SK-N-SH treated with all-trans-retinoic acid at 6 μM for 48 hours (cell line): ENCODE data around the gene UBE2L6.

Experiments used
- ATAC-seq: fragments of 200-7000 bp; cut with Tn5 transposase; 3 replicates; pipeline ENCODE4 v1.9.1; 2020; ENCODE audit warnings: mild to moderate bottlenecking, moderate library complexity
- ARNTL ChIP-seq: fragments of 450-650 bp; formaldehyde crosslinking; IDR thresholded peaks from 2 replicates; pipeline ENCODE4 v1.5.0; 2020; ENCODE audit warnings: low read depth, mild to moderate bottlenecking, moderate library complexity, borderline replicate concordance
- BACH2 ChIP-seq: fragments of 250-450 bp; sonication (Bioruptor Pico); IDR thresholded peaks from 2 replicates; pipeline ENCODE4 v1.9.0; 2021; ENCODE audit warnings: mild to moderate bottlenecking, borderline replicate concordance
- CREB5 ChIP-seq: fragments of 250-450 bp; sonication (Bioruptor Pico); IDR thresholded peaks from 2 replicates; pipeline ENCODE4 v1.5.1; 2020; ENCODE audit warnings: low read depth, mild to moderate bottlenecking, moderate library complexity
- CSDC2 ChIP-seq: fragments of 250-450 bp; sonication (Bioruptor Pico); IDR thresholded peaks from 2 replicates; pipeline ENCODE4 v1.5.0; 2020; ENCODE audit warnings: mild to moderate bottlenecking, moderate library complexity
- ESRRG ChIP-seq: fragments of 250-450 bp; sonication (Bioruptor Pico); IDR thresholded peaks from 2 replicates; pipeline ENCODE4 v1.6.1; 2021; ENCODE audit warnings: mild to moderate bottlenecking
- GLIS3 ChIP-seq: fragments of 250-450 bp; sonication (Bioruptor Pico); IDR thresholded peaks from 2 replicates; pipeline ENCODE4 v1.5.0; 2020; ENCODE audit warnings: mild to moderate bottlenecking, moderate library complexity
- ISL1 ChIP-seq: fragments of 250-450 bp; sonication (Bioruptor Pico); IDR thresholded peaks from 2 replicates; pipeline ENCODE4 v2.1.2; 2022; ENCODE audit warnings: mild to moderate bottlenecking, moderate library complexity
- PPARA ChIP-seq: fragments of 250-450 bp; sonication (Bioruptor Pico); IDR thresholded peaks from 2 replicates; pipeline ENCODE4 v1.5.0; 2020; ENCODE audit warnings: mild to moderate bottlenecking, borderline replicate concordance
- RARB ChIP-seq: fragments of 250-450 bp; sonication (Bioruptor Pico); IDR thresholded peaks from 2 replicates; pipeline ENCODE4 v1.8.0; 2021; ENCODE audit warnings: mild to moderate bottlenecking, moderate library complexity
- SNAI2 ChIP-seq: fragments of 250-450 bp; sonication (Bioruptor Pico); IDR thresholded peaks from 2 replicates; pipeline ENCODE4 v1.5.0; 2020; ENCODE audit warnings: mild to moderate bottlenecking, moderate library complexity
- TCF4 ChIP-seq: fragments of 250-450 bp; sonication (Bioruptor Pico); IDR thresholded peaks from 2 replicates; pipeline ENCODE4 v1.8.0; 2021; ENCODE audit warnings: mild to moderate bottlenecking, moderate library complexity, borderline replicate concordance
- TOX ChIP-seq: fragments of 250-450 bp; sonication (Bioruptor Pico); IDR thresholded peaks from 2 replicates; pipeline ENCODE4 v1.8.0; 2021; ENCODE audit warnings: mild to moderate bottlenecking, moderate library complexity, borderline replicate concordance
- ZC3H10 ChIP-seq: fragments of 250-450 bp; sonication (Bioruptor Pico); IDR thresholded peaks from 2 replicates; pipeline ENCODE4 v1.5.1; 2021; ENCODE audit warnings: mild to moderate bottlenecking, moderate library complexity
- ZFP3 ChIP-seq: fragments of 250-450 bp; sonication (Bioruptor Pico); IDR thresholded peaks from 2 replicates; pipeline ENCODE4 v1.5.0; 2020; ENCODE audit warnings: mild to moderate bottlenecking, moderate library complexity
- ZNF8 ChIP-seq: fragments of 450-650 bp; formaldehyde crosslinking; IDR thresholded peaks from 2 replicates; pipeline ENCODE4 v1.5.0; 2020; ENCODE audit warnings: mild to moderate bottlenecking, moderate library complexity
- TF ChIP-seq, protein P1 (sequence below): fragments of 250-450 bp; sonication (Bioruptor Pico); IDR thresholded peaks from 2 replicates; pipeline ENCODE4 v1.8.0; 2020; ENCODE audit warnings: mild to moderate bottlenecking, moderate library complexity, borderline replicate concordance
- TF ChIP-seq, protein P2 (sequence below): fragments of 250-450 bp; sonication (Bioruptor Pico); IDR thresholded peaks from 2 replicates; pipeline ENCODE4 v1.5.0; 2020; ENCODE audit warnings: mild to moderate bottlenecking, moderate library complexity

Gene UBE2L6

DNA sequence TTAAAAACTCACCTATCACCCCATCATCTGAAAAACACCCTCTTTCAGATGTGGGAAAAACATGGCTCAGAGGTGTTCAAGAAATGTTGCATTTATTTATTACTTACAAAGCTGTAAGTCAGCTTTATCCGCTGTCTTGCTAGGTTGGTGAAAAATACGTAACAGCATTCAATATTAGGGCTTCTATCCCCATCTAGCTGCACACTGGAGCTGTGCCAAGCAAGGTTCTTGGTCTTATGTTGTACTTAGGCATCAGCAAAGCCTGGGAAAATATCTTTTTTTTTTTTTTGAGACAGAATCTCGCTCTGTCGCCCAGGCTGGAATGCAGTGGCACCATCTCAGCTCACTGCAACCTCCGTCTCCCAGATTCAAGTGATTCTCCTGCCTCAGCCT is 37.6 kb upstream of the UBE2L6 start:
- no peak for ATAC-seq
- TF ChIP-seq GLIS3 (no peak), ZNF8 (CRISPR knock-in tag) (no peak), ESRRG (CRISPR knock-in tag) (no peak), ISL1 (CRISPR knock-in tag) (no peak), SNAI2 (CRISPR knock-in tag) (no peak), TCF4 (CRISPR knock-in tag) (no peak), ZFP3 (CRISPR knock-in tag) (no peak), CREB5 (CRISPR knock-in tag) (no peak)
- TF ChIP-seq, protein P1, sequence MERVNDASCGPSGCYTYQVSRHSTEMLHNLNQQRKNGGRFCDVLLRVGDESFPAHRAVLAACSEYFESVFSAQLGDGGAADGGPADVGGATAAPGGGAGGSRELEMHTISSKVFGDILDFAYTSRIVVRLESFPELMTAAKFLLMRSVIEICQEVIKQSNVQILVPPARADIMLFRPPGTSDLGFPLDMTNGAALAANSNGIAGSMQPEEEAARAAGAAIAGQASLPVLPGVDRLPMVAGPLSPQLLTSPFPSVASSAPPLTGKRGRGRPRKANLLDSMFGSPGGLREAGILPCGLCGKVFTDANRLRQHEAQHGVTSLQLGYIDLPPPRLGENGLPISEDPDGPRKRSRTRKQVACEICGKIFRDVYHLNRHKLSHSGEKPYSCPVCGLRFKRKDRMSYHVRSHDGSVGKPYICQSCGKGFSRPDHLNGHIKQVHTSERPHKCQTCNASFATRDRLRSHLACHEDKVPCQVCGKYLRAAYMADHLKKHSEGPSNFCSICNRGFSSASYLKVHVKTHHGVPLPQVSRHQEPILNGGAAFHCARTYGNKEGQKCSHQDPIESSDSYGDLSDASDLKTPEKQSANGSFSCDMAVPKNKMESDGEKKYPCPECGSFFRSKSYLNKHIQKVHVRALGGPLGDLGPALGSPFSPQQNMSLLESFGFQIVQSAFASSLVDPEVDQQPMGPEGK (CRISPR knock-in tag): no peak

- ATAC-seq: no peak
- TF ChIP-seq BACH2 (CRISPR knock-in tag): no peak
- TF ChIP-seq TCF4 (CRISPR knock-in tag): no peak
- no peak for TF ChIP-seq ESRRG (CRISPR knock-in tag)
- TF ChIP-seq, all 23 proteins: peak for 0
Observed at GRCh38 chr11:57604296-57605027, 37.0 kb upstream of the UBE2L6 start.

DNA sequence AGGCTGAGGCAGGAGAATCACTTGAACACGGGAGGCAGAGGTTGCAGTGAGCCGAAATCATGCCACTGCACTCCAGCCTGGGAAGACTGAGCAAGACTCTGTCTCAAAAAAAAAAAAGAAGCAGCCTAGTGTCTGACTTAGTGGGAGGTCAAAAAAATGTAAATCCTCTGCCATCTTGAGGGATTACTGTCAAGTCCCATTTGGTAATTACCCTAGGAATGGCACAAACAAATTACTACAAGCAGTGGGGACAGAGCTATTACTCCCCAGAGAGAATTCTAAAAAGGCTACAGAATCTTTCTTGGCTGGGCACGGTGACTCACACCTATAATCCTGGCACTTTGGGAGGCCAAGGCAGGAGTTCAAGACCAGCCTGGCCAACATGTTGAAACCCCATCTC is 33.8 kb upstream of the UBE2L6 start:
- ATAC-seq: no peak
- TF ChIP-seq BACH2 (CRISPR knock-in tag): no peak

GRCh38 chr11:57599381-57599780 is 31.9 kb upstream of the UBE2L6 start:
- ATAC-seq: no peak
- no peak for TF ChIP-seq CSDC2 (CRISPR knock-in tag)
- no peak for TF ChIP-seq ZNF8 (CRISPR knock-in tag)
- no peak for TF ChIP-seq ZFP3 (CRISPR knock-in tag)
- TF ChIP-seq RARB (CRISPR knock-in tag): no peak
- no peak for TF ChIP-seq BACH2 (CRISPR knock-in tag)
- TF ChIP-seq ISL1 (CRISPR knock-in tag): no peak
- TF ChIP-seq, protein P2, sequence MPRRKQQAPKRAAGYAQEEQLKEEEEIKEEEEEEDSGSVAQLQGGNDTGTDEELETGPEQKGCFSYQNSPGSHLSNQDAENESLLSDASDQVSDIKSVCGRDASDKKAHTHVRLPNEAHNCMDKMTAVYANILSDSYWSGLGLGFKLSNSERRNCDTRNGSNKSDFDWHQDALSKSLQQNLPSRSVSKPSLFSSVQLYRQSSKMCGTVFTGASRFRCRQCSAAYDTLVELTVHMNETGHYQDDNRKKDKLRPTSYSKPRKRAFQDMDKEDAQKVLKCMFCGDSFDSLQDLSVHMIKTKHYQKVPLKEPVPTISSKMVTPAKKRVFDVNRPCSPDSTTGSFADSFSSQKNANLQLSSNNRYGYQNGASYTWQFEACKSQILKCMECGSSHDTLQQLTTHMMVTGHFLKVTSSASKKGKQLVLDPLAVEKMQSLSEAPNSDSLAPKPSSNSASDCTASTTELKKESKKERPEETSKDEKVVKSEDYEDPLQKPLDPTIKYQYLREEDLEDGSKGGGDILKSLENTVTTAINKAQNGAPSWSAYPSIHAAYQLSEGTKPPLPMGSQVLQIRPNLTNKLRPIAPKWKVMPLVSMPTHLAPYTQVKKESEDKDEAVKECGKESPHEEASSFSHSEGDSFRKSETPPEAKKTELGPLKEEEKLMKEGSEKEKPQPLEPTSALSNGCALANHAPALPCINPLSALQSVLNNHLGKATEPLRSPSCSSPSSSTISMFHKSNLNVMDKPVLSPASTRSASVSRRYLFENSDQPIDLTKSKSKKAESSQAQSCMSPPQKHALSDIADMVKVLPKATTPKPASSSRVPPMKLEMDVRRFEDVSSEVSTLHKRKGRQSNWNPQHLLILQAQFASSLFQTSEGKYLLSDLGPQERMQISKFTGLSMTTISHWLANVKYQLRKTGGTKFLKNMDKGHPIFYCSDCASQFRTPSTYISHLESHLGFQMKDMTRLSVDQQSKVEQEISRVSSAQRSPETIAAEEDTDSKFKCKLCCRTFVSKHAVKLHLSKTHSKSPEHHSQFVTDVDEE (CRISPR knock-in tag): no peak
- TF ChIP-seq ZC3H10 (CRISPR knock-in tag): no peak
- TF ChIP-seq TCF4 (CRISPR knock-in tag): no peak
- TF ChIP-seq, all 23 proteins: peak for 0

- no peak for ATAC-seq
- no peak for TF ChIP-seq BACH2 (CRISPR knock-in tag)
- TF ChIP-seq ISL1 (CRISPR knock-in tag): no peak
- TF ChIP-seq ZC3H10 (CRISPR knock-in tag): no peak
- TF ChIP-seq ARNTL (CRISPR knock-in tag): no peak
- TF ChIP-seq RARB (CRISPR knock-in tag): no peak
- TF ChIP-seq CREB5 (CRISPR knock-in tag): no peak
- no peak for TF ChIP-seq ZNF8 (CRISPR knock-in tag)
- TF ChIP-seq ESRRG (CRISPR knock-in tag): no peak
- no peak for TF ChIP-seq PPARA (CRISPR knock-in tag)
- no peak for TF ChIP-seq TOX
Observed at GRCh38 chr11:57598831-57599155, 31.3 kb upstream of the UBE2L6 start.
